Motor neuron (in vitro differentiated cells): ENCODE data around the gene KCTD20. TPM values are rescaled to one million over a fixed set of nuclear protein-coding genes. Genes with fewer than 3 reads are reported as not detected.
A peak's percentile ranks its signal among the peaks of the same experiment; 100 is the strongest.
"Not testable (repeated sequence)": the region's sequence is repeated elsewhere in the genome, so short reads cannot be mapped to it uniquely, and the experiment has no call there.

Experiments used
- ATAC-seq, 8 experiments: fragments of 200-7000 bp; cut with Tn5 transposase; replicated peaks in 6 of 8; 2 replicates each; pipeline ENCODE4 v1.8.0; 2021; ENCODE audit warnings: mild to moderate bottlenecking in 8 of 8, moderate library complexity in 8 of 8
- H3K27ac ChIP-seq, 2 donors: fragments of 250-450 bp; sonication (Bioruptor Pico); 2 replicates each; pipeline ENCODE4 v1.9.0; 2021; ENCODE audit warnings: antibody characterized with exemption in 2 of 2, mild to moderate bottlenecking in 2 of 2, moderate library complexity in 1 of 2
- H3K4me1 ChIP-seq, 2 donors: fragments of 250-450 bp; sonication (Bioruptor Pico); replicated peaks in 1 of 2; 2 replicates each; pipeline ENCODE4 v1.6.1; 2021; ENCODE audit warnings: antibody characterized with exemption in 2 of 2, mild to moderate bottlenecking in 2 of 2, moderate library complexity in 1 of 2
- H3K4me3 ChIP-seq, 5 donors: fragments of 250-450 bp; sonication (Bioruptor Pico); 2 replicates each; pipeline ENCODE4 v1.9.0; 2021; ENCODE audit warnings: antibody characterized with exemption in 5 of 5, mild to moderate bottlenecking in 5 of 5, moderate library complexity in 4 of 5
- WGBS, 10 experiments: fragments of 450-650 bp; shearing (Covaris generic); methylation state at CpG; one replicate each; pipeline ENCODE4 v1.0.0; 2022; 5-methylcytosine and 5-hydroxymethylcytosine counted together
- in situ Hi-C, 9 experiments: fragments of 400-800 bp; cut with MboI; loops; one replicate each; pipeline ENCODE4 v1.15.0; 2021; ENCODE audit warnings: low sequenced_read_pairs in 9 of 9, low pct_unique_long_range_greater_than_20kb in 2 of 9; ENCODE audit not compliant: unreplicated experiment in 9 of 9
- total RNA-seq, 8 experiments: library from RNA; unstranded; fragments of 300-600 nt; gene quantifications; 2 replicates each; pipeline versions ENCODE4 v1.2.3 to v1.2.4, GENCODE V29; 2022

Gene KCTD20
- 10 to 100 TPM; 27.8 to 68.1 (median 37.1) TPM for total RNA-seq

DNA sequence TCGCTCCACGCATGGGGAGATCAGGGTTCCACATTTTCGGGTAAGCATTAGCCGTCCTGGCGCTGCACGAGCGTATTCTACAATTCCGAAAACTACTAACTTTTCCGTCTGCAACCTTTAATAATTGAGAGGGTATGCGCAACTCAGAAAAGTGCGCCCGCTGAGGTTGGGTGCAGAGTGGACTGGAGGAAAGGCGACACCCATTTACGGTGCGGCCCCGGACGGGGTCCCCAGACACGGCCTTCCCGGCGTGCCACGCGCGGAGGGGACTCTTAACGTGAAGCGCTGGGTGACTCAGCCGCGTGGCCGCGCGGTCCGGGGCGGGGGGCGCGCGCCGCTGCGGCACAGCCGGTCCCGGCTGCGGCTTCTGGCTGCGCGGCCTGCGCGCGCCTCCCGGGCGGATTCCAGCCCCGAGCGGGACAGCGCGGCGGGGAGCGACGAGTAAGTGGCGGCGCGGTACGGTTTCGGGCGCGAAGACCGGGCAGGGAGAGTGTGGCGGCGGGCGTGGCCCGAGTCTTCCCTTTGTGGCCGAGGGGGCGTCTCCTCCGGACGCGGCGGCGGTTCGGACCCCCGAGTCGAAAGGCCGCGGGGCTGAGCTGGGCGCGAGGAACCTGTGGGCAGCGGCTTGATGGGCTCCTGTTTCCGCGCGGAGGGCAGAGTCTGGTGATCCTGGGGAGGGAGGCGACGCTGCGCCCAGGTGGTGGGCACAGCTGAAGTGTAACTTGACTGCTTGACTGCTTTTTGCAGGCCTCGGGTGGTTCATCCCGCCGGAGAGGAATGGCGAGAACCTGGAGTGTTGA is at the start of gene KCTD20, which contains the start of gene PXT1:
TSS of gene KCTD20 (plus strand) at position 330 of the 800 bp plus-strand sequence. CDS start 27,098 bp downstream, outside the sequence.
TSS of gene PXT1 (minus strand) at position 184 of the 800 bp plus-strand sequence. CDS start 16,772 bp downstream, outside the sequence.
- ATAC-seq, result peak; percentile 73 to 89 (median 83)
- 0 to 20% (median 3%) methylated on average over 2 to 55 of the region's 91 CpGs; no CpG with 5 or more reads in 3 of the 10 experiments for WGBS, 10 experiments
- peak within 1 kb of the TSS; percentile 85 to 91 for H3K27ac ChIP-seq
- H3K4me1 ChIP-seq, result peaks cover 22 to 25% of the 10 kb centered on the region in 2 donors
- H3K4me3 ChIP-seq, result peak within 1 kb of the TSS; percentile 69 to 95 (median 84)
- in situ Hi-C loops, result no loop called here

DNA sequence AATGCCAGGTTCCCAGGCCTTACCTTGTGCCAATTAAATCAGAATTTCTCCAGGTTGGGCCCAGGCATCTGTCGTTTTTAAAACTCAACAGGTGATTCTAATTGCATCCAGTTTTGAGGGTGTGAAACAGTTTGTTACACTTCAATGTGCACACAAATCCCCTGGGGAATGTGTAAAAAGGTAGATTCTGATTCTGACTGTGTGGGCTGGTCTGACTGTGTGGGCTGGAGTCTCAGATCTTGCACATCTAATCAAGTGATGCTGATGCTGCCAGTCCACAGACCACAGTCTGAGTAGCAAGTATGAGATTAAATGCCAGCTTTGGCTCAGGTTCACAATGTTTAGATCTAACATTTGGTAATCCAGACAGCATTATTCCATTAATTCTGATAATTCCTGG is 42.8 kb upstream of the KCTD20 start:
- 17 to 100% (median 63%) methylated on average over 1 of the region's 1 CpG; no CpG with 5 or more reads in 5 of the 10 experiments for WGBS, 10 experiments
- no peak for ATAC-seq
- H3K4me1 ChIP-seq, result no peaks in the 10 kb centered on the region
- no peak overlapping the region for H3K4me3 ChIP-seq
- in situ Hi-C loops, result no loop called here
- H3K27ac ChIP-seq, result no peak overlapping the region

DNA sequence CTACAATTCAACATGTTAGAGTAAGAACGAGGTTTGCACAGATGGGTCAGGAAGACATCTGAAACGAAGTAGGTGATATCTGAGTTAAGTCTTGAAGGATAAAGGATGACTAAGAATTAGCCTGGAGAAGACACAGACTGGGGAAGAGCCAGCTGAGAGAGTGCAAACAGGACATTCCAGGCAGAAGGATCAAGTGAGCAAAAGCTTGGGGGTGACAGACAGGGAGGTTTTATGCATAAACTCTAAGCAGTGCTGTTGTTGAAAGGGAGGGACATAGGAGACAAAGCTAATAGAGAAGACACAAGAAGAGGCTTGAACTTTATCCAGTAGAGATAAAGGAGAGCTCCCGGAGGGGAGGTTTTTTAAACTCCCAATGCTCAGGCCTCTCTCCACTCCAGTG is 40.3 kb upstream of the KCTD20 start:
- Histone ChIP-seq H3K27ac (no peak overlapping the region), H3K4me3 (no peak overlapping the region), H3K4me1 (no peaks in the 10 kb centered on the region)
- in situ Hi-C loops, result no loop called here
- peak in 2 of 8 experiments; percentile 20 to 22 for ATAC-seq
- WGBS, 10 experiments, result 15 to 95% (median 66%) methylated on average over 1 to 3 of the region's 3 CpGs; no CpG with 5 or more reads in 1 of the 10 experiments

DNA sequence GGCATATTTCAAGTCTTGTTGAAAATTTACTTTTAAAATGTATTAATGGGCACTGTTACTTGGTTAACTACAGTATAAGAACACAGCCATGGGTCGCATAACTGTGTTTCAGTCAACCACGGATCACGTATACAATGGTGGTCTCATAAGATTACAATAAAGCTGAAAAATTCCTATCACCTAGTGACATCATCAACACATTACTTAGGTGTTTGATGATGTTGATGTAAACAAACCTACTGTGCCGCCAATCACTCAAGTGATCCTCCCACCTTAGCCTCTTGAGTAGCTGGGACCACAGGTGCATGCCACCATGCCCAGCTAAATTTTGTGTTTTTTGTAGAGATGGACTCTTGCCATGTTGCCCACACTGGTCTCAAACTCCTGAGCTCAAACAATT is 38.6 kb upstream of the KCTD20 start:
- H3K4me1 ChIP-seq, result no peaks in the 10 kb centered on the region
- H3K4me3 ChIP-seq, result no peak overlapping the region
- in situ Hi-C loops, result no loop called here
- WGBS, 10 experiments, result 78 to 100% (median 100%) methylated on average over 1 to 4 of the region's 4 CpGs; no CpG with 5 or more reads in 1 of the 10 experiments
- ATAC-seq, result no peak
- no peak overlapping the region for H3K27ac ChIP-seq

DNA sequence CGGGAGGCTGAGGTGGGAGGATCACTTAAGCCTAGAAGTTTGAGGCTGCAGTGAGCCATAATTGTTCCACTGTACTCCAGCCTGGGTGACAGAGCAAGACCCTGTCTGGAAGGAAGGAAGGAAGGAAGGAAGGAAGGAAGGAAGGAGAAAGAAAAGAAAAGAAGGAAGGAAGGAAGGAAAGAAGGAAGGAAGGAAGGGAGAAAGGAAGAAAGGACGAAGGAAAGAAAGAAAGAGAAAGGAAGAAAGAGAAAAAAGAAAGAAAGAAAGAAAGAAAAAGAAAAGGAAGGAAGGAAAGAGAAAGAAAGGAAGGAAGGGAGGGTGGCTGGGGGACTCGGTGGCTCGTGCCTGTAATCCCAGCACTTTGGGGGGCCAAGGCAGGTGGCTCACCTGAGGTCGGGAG is 33.1 kb upstream of the KCTD20 start:
- H3K4me3 ChIP-seq, ATAC-seq, in situ Hi-C loops, H3K4me1 ChIP-seq, H3K27ac ChIP-seq: not testable (repeated sequence)
- 35 to 71% (median 58%) methylated on average over 1 to 5 of the region's 5 CpGs; no CpG with 5 or more reads in 4 of the 10 experiments for WGBS, 10 experiments

DNA sequence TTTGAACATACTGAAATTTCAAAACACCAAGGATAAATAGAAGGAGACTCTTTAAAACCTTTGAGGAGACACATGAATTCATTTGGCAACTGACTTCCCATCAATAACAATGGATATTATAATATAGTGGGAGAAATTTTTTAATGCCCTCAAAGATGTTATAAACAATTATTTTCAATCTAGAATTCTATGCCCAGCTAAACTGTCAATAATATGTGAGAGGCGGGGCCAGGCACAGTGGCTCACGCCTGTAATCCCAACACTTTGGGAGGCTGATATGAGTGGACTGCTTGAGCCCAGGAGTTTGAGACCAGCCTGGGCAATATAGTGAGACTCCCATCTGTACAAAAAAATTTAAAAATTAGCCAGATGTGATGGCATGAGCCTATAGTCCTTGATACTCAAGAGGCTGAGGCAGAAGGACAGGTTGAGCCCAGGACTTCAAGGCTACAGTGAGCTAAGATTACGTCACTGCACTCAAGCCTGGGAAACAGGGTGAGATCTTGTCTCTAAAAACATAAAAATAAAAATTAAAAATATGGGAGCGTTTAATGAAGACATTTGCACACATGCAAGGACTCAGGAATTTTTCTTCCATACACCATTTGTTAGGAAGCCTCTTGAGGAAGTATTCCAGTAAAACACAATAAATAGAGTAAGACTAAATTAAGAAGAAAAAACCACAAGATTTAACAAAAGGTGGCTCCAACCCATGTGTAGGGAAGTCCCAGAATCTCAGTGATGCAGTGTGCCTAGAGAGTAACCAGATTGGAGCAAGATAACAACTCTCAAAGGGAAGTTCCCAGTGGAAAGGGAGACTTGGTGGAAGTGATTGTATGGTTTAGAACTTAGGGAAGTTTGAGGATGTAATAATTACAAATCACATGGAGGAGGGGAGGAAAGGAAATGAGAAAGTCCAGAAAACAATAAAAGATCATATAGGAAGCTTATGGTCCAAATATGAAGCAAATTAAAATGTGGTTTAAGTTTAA is 29.0 kb upstream of the KCTD20 start:
- Histone ChIP-seq H3K4me3 (no peak overlapping the region), H3K4me1 (no peaks in the 10 kb centered on the region), H3K27ac (no peak overlapping the region)
- no peak for ATAC-seq
- in situ Hi-C loops, result no loop called here
- 50 to 88% (median 76%) methylated on average over 1 to 4 of the region's 4 CpGs; no CpG with 5 or more reads in 1 of the 10 experiments for WGBS, 10 experiments

DNA sequence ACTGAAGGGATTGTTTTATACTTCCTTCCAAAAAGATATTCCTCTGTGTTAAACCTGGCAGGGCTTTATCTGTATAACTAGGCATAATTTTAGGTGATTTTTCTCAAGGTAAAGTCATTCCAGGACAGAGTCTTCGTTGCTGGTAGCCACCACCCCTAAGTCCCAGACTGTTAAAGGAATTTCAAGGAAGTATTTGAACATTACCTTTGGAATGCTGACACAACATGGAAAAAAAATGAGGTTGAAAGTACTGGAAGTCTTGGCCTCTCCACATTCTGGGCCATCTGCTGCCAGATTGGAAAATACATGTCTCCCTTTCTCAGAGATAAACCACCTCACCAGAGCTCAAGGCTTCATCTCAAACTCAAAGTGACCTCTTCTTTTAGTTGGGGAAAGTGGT is 28.3 kb upstream of the KCTD20 start:
- Histone ChIP-seq H3K4me1 (no peaks in the 10 kb centered on the region), H3K4me3 (no peak overlapping the region), H3K27ac (no peak overlapping the region)
- in situ Hi-C loops, result no loop called here
- WGBS, 10 experiments, result 0 to 100% (median 55%) methylated on average over 1 of the region's 1 CpG; no CpG with 5 or more reads in 2 of the 10 experiments
- no peak for ATAC-seq

DNA sequence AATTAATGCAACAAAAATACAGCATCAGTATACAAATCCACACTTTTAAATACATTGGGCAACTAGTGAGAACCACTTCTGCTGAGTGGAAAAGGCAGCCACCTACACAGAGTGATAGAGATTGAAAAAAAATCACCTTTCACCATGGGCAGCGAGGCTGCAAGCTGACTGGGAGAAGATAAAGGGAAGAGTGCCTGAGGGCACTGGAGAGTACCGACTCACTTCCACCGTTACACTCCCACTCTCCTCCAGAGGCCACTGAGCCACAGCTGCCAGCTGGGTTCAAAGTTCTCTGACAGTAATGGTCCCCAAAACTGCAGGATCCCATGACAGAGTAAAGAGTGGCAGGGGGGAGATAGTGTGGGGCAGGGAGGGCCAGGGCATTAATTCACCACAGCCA is 24.2 kb upstream of the KCTD20 start:
- Histone ChIP-seq H3K27ac (no peak overlapping the region), H3K4me1 (peaks cover 0 to under 1% of the 10 kb centered on the region in 2 donors), H3K4me3 (no peak overlapping the region)
- in situ Hi-C loops, result no loop called here
- ATAC-seq, result no peak
- WGBS, 10 experiments, result 60 to 100% (median 80%) methylated on average over 1 to 3 of the region's 3 CpGs; no CpG with 5 or more reads in 5 of the 10 experiments

DNA sequence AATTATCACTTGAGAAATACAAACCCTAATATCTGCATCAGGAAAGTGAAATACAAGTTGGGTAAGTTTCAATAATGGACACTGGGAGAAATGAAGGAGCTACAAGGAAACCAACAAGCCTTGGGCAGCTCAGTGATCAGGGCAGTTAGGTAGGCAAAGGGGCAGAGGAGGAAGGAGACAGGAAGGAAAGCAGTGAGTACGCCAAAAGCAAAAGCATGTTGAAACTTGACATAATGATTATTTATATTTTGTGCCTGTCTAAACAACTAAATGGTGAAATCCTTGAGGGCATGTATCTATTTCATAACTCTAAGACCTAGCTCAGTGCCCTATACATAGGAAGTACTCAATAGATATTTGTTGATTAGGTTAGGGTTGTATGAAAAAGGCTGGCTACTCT is 23.5 kb upstream of the KCTD20 start:
- WGBS, 10 experiments, result 60 to 100% (median 92%) methylated on average over 1 of the region's 1 CpG; no CpG with 5 or more reads in 2 of the 10 experiments
- H3K4me3 ChIP-seq, result no peak overlapping the region
- no peak for ATAC-seq
- in situ Hi-C loops, result no loop called here
- peaks cover 2 to 3% of the 10 kb centered on the region in 2 donors for H3K4me1 ChIP-seq
- no peak overlapping the region for H3K27ac ChIP-seq

DNA sequence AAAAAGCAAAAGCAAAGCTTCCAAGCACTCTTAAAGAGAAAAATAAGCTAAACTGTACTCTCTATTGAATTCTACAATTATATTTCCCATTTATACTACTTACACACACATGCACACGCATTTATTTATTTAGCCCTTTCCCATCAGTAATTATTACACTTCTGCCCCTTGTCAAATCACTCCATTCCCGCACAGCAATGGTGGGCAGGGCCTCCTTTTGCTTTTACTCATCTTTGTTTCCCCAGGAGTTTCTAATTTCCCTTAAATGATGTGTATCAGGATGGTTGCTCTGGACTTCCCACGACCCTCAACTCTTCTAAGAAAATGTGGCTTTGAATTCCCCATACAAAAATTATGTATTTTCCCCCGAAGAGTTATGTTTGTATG is 20.1 kb upstream of the KCTD20 start:
- H3K4me1 ChIP-seq, result peaks cover 2 to 3% of the 10 kb centered on the region in 2 donors
- 0 to 69% (median 36%) methylated on average over 1 to 4 of the region's 4 CpGs; no CpG with 5 or more reads in 1 of the 10 experiments for WGBS, 10 experiments

DNA sequence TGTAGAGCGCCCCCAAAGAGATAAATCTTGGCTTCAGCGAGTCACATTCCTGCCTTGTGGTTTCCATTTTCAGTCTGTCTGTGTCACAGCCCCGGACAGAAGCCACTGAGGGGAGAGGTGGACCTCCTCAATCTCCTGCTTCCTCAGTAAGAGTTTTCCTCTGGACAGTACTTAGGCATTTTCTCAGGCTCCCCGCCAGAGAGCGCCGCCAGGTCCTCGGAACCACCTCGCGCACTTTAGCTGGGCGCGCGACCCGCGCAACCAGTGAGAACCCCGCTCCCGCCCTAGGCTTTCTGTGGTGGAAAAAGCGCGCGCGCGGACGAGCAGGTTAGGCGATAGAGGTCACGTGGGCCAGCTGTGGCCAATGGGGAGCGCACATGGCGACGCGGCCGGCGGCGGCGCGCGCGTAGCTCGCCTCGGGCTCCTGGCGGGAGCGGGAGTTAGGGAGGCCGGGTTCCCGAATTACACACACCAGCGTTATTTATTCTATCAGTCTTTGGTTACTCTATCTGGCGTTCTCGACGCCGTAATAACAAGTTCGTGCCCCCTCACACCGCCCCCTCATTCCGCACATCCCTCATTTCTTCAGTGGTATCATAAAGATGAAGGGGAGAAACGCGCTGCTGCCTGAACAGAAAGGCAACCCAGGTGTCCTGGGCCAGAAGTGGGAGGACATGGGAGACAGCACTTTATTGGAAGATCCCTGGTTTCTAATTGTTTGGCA is 19.5 kb upstream of the KCTD20 start:
- peak overlapping the region; percentile 23 to 27 for H3K27ac ChIP-seq
- peak; percentile 96 to 99 (median 98) for ATAC-seq
- 0 to 20% (median 1%) methylated on average over 6 to 27 of the region's 51 CpGs; no CpG with 5 or more reads in 2 of the 10 experiments for WGBS, 10 experiments
- H3K4me1 ChIP-seq, result peaks cover 2 to 3% of the 10 kb centered on the region in 2 donors
- in situ Hi-C loops, result no loop called here
- H3K4me3 ChIP-seq, result peak overlapping the region; percentile 35 to 49 (median 40)

More for the DNA sequence above, 20.1 kb upstream of the KCTD20 start:
- in situ Hi-C loops, result no loop called here
- ATAC-seq, result peak in 3 of 8 experiments; percentile 0 to 4 (median 2)
- Histone ChIP-seq H3K27ac (peak overlapping the region in 1 of 2 donors; percentile 23), H3K4me3 (peak overlapping the region; percentile 35 to 49 (median 40))

DNA sequence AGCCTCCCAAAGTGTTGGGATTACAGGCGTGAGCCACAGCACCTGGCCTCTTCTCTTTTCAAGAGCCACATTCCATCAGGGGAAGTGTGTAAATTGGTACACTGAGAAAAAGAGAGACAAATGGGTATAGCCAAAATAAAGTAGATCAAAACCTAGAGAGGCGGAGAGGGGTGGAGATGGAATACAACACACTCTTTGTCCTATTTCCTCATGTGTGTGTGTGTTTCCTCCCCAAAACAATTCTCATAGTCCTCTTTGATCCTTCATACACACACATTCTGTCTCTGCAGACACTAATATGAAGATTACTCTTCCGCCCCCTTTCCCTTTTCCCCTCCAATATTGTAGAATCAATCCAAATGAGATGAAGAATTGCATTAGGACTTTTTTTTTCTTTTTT is 16.2 kb upstream of the KCTD20 start:
- no peak for ATAC-seq
- in situ Hi-C loops, result no loop called here
- no peak overlapping the region for H3K4me3 ChIP-seq
- WGBS, 10 experiments, result 86 to 100% (median 100%) methylated on average over 1 to 3 of the region's 3 CpGs; no CpG with 5 or more reads in 4 of the 10 experiments
- no peak overlapping the region for H3K27ac ChIP-seq
- H3K4me1 ChIP-seq, result peaks cover 2 to 3% of the 10 kb centered on the region in 2 donors
